H9 (cell line): ENCODE data around the gene MTSS2. TPM values are rescaled to one million over a fixed set of nuclear protein-coding genes. Genes with fewer than 3 reads are reported as not detected.

Experiments
- DNase-seq: peaks from one replicate; pipeline ENCODE4 v3.0.0-alpha.2; 2017
- H2AFZ ChIP-seq: one replicate; pipeline ENCODE4 v1.6.1; 2013; ENCODE audit warnings: mild to moderate bottlenecking, low read length, control low read depth, moderate library complexity
- H2AK5ac ChIP-seq: 2 replicates; pipeline ENCODE4 v1.6.1; 2013; ENCODE audit warnings: low read length, control low read depth, mixed read lengths; ENCODE audit not compliant: insufficient read length
- H2BK120ac ChIP-seq: one replicate; pipeline ENCODE4 v1.6.1; 2013; ENCODE audit warnings: low read depth, mild to moderate bottlenecking, low read length, control low read depth, inconsistent platforms; ENCODE audit not compliant: poor library complexity, severe bottlenecking
- H2BK12ac ChIP-seq: 2 replicates; pipeline ENCODE4 v1.6.1; 2013; ENCODE audit warnings: low read length, control low read depth, mixed read lengths, low read depth; ENCODE audit not compliant: insufficient read length
- H2BK15ac ChIP-seq: 2 replicates; pipeline ENCODE4 v1.6.1; 2013; ENCODE audit warnings: low read depth, low read length, control low read depth
- H2BK20ac ChIP-seq: one replicate; pipeline ENCODE4 v1.6.1; 2013; ENCODE audit warnings: low read depth, mild to moderate bottlenecking, low read length, control low read depth, inconsistent platforms; ENCODE audit not compliant: poor library complexity, severe bottlenecking
- H2BK5ac ChIP-seq: 2 replicates; pipeline ENCODE4 v1.6.1; 2013; ENCODE audit warnings: low read length, control low read depth, mixed read lengths; ENCODE audit not compliant: insufficient read length
- H3K14ac ChIP-seq: 2 replicates; pipeline ENCODE4 v1.6.1; 2013; ENCODE audit warnings: low read length, control low read depth; ENCODE audit not compliant: insufficient read depth
- H3K18ac ChIP-seq: 2 replicates; pipeline ENCODE4 v1.6.1; 2013; ENCODE audit warnings: low read depth, mild to moderate bottlenecking, mixed read lengths, low read length, control low read depth; ENCODE audit not compliant: insufficient read length
- H3K23ac ChIP-seq: 2 replicates; pipeline ENCODE4 v1.6.1; 2013; ENCODE audit warnings: low read length, control low read depth, mixed read lengths, low read depth; ENCODE audit not compliant: insufficient read length
- H3K23me2 ChIP-seq: 2 replicates; pipeline ENCODE4 v1.6.1; 2013; ENCODE audit warnings: low read depth, mild to moderate bottlenecking, mixed read lengths, low read length, control low read depth; ENCODE audit not compliant: insufficient read length, poor library complexity, severe bottlenecking
- H3K27ac ChIP-seq: 2 replicates; pipeline ENCODE4 v1.5.1; 2013; ENCODE audit warnings: low read length, control low read depth, mixed read lengths, low read depth; ENCODE audit not compliant: insufficient read length
- H3K27me3 ChIP-seq: 2 replicates; pipeline ENCODE4 v1.6.1; 2013; ENCODE audit warnings: low read length, control low read depth, inconsistent platforms; ENCODE audit not compliant: insufficient read depth
- H3K4ac ChIP-seq: 2 replicates; pipeline ENCODE4 v1.6.1; 2013; ENCODE audit warnings: low read depth, mild to moderate bottlenecking, control low read depth, inconsistent platforms, low read length, moderate library complexity
- H3K4me1 ChIP-seq: 2 replicates; pipeline ENCODE4 v1.6.1; 2013; ENCODE audit warnings: low read length, control low read depth, inconsistent platforms; ENCODE audit not compliant: insufficient read depth
- H3K4me2 ChIP-seq: 2 replicates; pipeline ENCODE4 v1.6.1; 2013; ENCODE audit warnings: low read length, control low read depth, mixed read lengths; ENCODE audit not compliant: insufficient read length, insufficient read depth
- H3K56ac ChIP-seq: 2 replicates; pipeline ENCODE4 v1.6.1; 2013; ENCODE audit warnings: low read depth, mild to moderate bottlenecking, mixed read lengths, low read length, control low read depth; ENCODE audit not compliant: insufficient read length
- H3K79me1 ChIP-seq: 2 replicates; pipeline ENCODE4 v1.6.1; 2013; ENCODE audit warnings: low read depth, mild to moderate bottlenecking, moderate library complexity, low read length, control low read depth, inconsistent platforms; ENCODE audit not compliant: insufficient read depth, poor library complexity, severe bottlenecking
- H3K79me2 ChIP-seq: 2 replicates; pipeline ENCODE4 v1.6.1; 2013; ENCODE audit warnings: low read length, control low read depth, inconsistent platforms; ENCODE audit not compliant: insufficient read depth
- H3K9ac ChIP-seq: 2 replicates; pipeline ENCODE4 v1.6.1; 2013; ENCODE audit warnings: low read length, control low read depth, mixed read lengths; ENCODE audit not compliant: insufficient read length; ENCODE audit errors: extremely low read depth
- H3K9me3 ChIP-seq: one replicate; pipeline ENCODE4 v1.6.1; 2013; ENCODE audit warnings: low read depth, low read length, inconsistent platforms; ENCODE audit not compliant: control insufficient read depth
- H3T11ph ChIP-seq: one replicate; pipeline ENCODE4 v1.6.1; 2013; ENCODE audit warnings: mild to moderate bottlenecking, low read length, control low read depth, inconsistent platforms
- H4K20me1 ChIP-seq: one replicate; pipeline ENCODE4 v1.6.1; 2013; ENCODE audit not compliant: control insufficient read depth, insufficient read length, insufficient read depth
- H4K5ac ChIP-seq: 2 replicates; pipeline ENCODE4 v1.6.1; 2013; ENCODE audit warnings: low read depth, mild to moderate bottlenecking, mixed read lengths, low read length, control low read depth; ENCODE audit not compliant: insufficient read length
- H4K8ac ChIP-seq: replicated peaks from 2 replicates; pipeline ENCODE4 v1.6.1; 2013; ENCODE audit warnings: low read length, control low read depth, mixed read lengths, low read depth; ENCODE audit not compliant: insufficient read length
- H4K91ac ChIP-seq: 2 replicates; pipeline ENCODE4 v1.6.1; 2013; ENCODE audit warnings: low read depth, mild to moderate bottlenecking, moderate library complexity, mixed read lengths, low read length, control low read depth; ENCODE audit not compliant: insufficient read length
- H3K27ac Mint-ChIP-seq, 3 experiments: 2 replicates in 2 of 3; 3 replicates in 1 of 3; pipeline ENCODE4 v1.8.0; 2020 to 2021; ENCODE audit warnings: mixed read lengths in 3 of 3, mild to moderate bottlenecking in 1 of 3, moderate library complexity in 1 of 3
- H3K27me3 Mint-ChIP-seq: 2 replicates; pipeline ENCODE4 v1.8.0; 2021; ENCODE audit warnings: low read depth, mild to moderate bottlenecking, moderate library complexity, mixed read lengths
- H3K36me3 Mint-ChIP-seq, 3 experiments: 2 replicates in 2 of 3; 3 replicates in 1 of 3; pipeline ENCODE4 v1.8.0; 2020 to 2021; ENCODE audit warnings: low read depth in 3 of 3, mixed read lengths in 3 of 3; ENCODE audit not compliant: insufficient read depth in 1 of 3
- H3K4me1 Mint-ChIP-seq, 2 experiments: 2 replicates each; pipeline ENCODE4 v1.8.0; 2020; ENCODE audit warnings: mixed read lengths in 2 of 2
- H3K4me3 Mint-ChIP-seq, 2 experiments: 2 replicates in 1 of 2; 3 replicates in 1 of 2; pipeline ENCODE4 v1.8.0; 2020 to 2021; ENCODE audit warnings: mild to moderate bottlenecking in 2 of 2, mixed read lengths in 2 of 2, moderate library complexity in 1 of 2
- H3K9me3 Mint-ChIP-seq, 2 experiments: 2 replicates in 1 of 2; 3 replicates in 1 of 2; pipeline ENCODE4 v1.8.0; 2020; ENCODE audit warnings: mild to moderate bottlenecking in 2 of 2, mixed read lengths in 2 of 2, moderate library complexity in 1 of 2
- WGBS: extraction: QIAGEN DNeasy Blood & Tissue Kit; methylation state at CpG from one replicate; pipeline ENCODE4 v1.1.7; 2013; ENCODE audit warnings: missing lambda C conversion rate, low lambda C conversion rate, mixed read lengths; ENCODE audit not compliant: insufficient read length; ENCODE audit errors: extremely low coverage; 5-methylcytosine and 5-hydroxymethylcytosine counted together
- total RNA-seq: library from RNA; stranded (reverse); gene quantifications from 2 replicates; pipeline ENCODE4 v1.2.1, GENCODE V29; 2021
- TF ChIP-seq, protein P1 (sequence below): fragments of 200-600 bp; sonication (generic); conservative IDR thresholded peaks from 3 replicates; pipeline ENCODE4 v1.8.0; 2021; ENCODE audit warnings: antibody characterized with exemption, mild to moderate bottlenecking

The MTSS2 gene
- total RNA-seq, 1 experiment from 2014 or later: 41.0 TPM

DNA sequence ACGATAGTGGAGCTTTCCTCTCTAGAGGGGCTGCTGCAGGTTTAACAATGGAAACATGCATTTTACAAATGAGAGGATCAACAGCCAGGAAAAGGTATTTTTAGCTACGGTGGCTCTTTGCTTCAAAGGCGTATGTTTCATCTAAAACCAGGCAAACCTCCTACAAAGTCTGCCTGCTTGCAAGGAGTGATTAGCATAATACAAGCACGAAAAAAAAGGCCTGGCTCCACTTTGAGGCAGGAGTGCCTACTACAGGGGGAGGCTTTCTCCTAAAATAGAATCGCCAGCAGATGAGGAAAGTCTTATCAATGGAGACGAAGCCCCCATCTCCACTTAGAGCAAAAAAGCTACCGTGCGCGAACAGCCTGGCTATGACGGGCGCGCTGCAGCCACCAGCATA is 27.1 kb upstream of the MTSS2 start:
- Histone ChIP-seq H3K56ac (no peak overlapping the region), H3K79me1 (no peaks in the 10 kb centered on the region), H2BK20ac (no peak overlapping the region), H4K20me1 (no peaks in the 10 kb centered on the region), H4K8ac (no peak overlapping the region), H4K91ac (no peak overlapping the region), H3K14ac (peak overlapping the region; percentile 53; the same call in 1 of the 2 replicates), H3K9ac (no peak overlapping the region), H3K23ac (no peak overlapping the region), H3K4me1 (peaks cover 9% of the 10 kb centered on the region; the same call in 1 of the 2 replicates), H2BK15ac (no peak overlapping the region), H3K4me2 (no peak overlapping the region), H3K18ac (no peak overlapping the region), H3K4ac (no peak overlapping the region), H3K79me2 (no peaks in the 10 kb centered on the region), H2AFZ (no peak overlapping the region), H2BK12ac (no peak overlapping the region), H2BK120ac (no peak overlapping the region), H3K27ac (no peak overlapping the region), H2AK5ac (no peak overlapping the region), H3K27me3 (no peaks in the 10 kb centered on the region), H2BK5ac (no peak overlapping the region), H4K5ac (no peak overlapping the region), H3K23me2 (no peaks in the 10 kb centered on the region), H3T11ph (no peak overlapping the region), H3K9me3 (no peaks in the 10 kb centered on the region)
- Mint-ChIP-seq H3K36me3 (peaks cover 3 to 8% (median 6%) of the 10 kb centered on the region in 3 experiments; a peak in 4 of 7 replicates), H3K9me3 (no peaks in the 10 kb centered on the region), H3K4me1 (peaks cover 61 to 68% of the 10 kb centered on the region in 2 experiments), H3K27ac (peak overlapping the region; percentile 79 to 82 (median 80); a peak in 5 of 7 replicates), H3K27me3 (no peaks in the 10 kb centered on the region), H3K4me3 (no peak overlapping the region; a peak in 1 of 5 replicates)
- no peak for DNase-seq
- TF ChIP-seq, protein P1, sequence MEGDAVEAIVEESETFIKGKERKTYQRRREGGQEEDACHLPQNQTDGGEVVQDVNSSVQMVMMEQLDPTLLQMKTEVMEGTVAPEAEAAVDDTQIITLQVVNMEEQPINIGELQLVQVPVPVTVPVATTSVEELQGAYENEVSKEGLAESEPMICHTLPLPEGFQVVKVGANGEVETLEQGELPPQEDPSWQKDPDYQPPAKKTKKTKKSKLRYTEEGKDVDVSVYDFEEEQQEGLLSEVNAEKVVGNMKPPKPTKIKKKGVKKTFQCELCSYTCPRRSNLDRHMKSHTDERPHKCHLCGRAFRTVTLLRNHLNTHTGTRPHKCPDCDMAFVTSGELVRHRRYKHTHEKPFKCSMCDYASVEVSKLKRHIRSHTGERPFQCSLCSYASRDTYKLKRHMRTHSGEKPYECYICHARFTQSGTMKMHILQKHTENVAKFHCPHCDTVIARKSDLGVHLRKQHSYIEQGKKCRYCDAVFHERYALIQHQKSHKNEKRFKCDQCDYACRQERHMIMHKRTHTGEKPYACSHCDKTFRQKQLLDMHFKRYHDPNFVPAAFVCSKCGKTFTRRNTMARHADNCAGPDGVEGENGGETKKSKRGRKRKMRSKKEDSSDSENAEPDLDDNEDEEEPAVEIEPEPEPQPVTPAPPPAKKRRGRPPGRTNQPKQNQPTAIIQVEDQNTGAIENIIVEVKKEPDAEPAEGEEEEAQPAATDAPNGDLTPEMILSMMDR: no peak
- no CpG with 5 or more reads among the region's 12 CpGs for WGBS
